C4-2B (cell line): Measurements from ENCODE around the gene LRP11.

Experiments used
- ZFX ChIP-seq: fragments of 450-650 bp; IDR thresholded peaks from 2 replicates; pipeline ENCODE4 v1.6.1; 2017
- TF ChIP-seq, protein P1 (sequence below): fragments of 450-650 bp; conservative IDR thresholded peaks from 2 replicates; pipeline ENCODE4 v1.5.1; 2017; ENCODE audit warnings: mild to moderate bottlenecking

DNA sequence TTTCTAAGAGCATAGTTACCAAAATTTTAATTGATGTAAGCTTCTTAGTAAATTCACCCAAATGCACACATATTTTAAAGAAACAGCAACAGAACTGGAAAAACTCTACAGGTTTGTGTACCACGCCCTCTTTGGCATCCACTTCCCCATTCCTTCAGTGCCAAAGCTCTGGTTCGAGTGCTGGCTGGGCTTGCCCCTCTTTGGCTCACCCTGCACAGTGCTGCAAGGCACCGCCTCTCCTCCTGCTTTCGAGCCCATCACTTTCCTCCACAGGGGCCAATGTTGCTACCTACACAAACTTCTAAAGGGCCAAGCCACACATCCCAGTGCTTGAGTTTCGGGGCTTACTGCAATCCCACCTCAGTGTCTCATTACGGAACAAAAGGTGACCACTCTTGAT lies 9.6 kb downstream of the LRP11 start:
- TF ChIP-seq, protein P1, sequence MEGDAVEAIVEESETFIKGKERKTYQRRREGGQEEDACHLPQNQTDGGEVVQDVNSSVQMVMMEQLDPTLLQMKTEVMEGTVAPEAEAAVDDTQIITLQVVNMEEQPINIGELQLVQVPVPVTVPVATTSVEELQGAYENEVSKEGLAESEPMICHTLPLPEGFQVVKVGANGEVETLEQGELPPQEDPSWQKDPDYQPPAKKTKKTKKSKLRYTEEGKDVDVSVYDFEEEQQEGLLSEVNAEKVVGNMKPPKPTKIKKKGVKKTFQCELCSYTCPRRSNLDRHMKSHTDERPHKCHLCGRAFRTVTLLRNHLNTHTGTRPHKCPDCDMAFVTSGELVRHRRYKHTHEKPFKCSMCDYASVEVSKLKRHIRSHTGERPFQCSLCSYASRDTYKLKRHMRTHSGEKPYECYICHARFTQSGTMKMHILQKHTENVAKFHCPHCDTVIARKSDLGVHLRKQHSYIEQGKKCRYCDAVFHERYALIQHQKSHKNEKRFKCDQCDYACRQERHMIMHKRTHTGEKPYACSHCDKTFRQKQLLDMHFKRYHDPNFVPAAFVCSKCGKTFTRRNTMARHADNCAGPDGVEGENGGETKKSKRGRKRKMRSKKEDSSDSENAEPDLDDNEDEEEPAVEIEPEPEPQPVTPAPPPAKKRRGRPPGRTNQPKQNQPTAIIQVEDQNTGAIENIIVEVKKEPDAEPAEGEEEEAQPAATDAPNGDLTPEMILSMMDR: no peak
- TF ChIP-seq ZFX: no peak
